ENCODE data around the gene C1orf174. TPM values are rescaled to one million over a fixed set of nuclear protein-coding genes. Genes with fewer than 3 reads are reported as not detected.

C1orf174 gene
- total RNA-seq, 1 donor from 2014 or later: 11.7 TPM

- Histone ChIP-seq H3K4me3 (no peak overlapping the region), H3K27ac (replicated peaks) (no peak overlapping the region), H3K27me3 (ENCODE audit: low read depth) (no peaks in the 10 kb centered on the region), H3K36me3 (peaks cover 54% of the 10 kb centered on the region), H3K9me3 (replicated peaks) (no peaks in the 10 kb centered on the region), H3K4me1 (peaks cover 18% of the 10 kb centered on the region)
- intact Hi-C loops (cut with micrococcal nuclease): no loop called here
- TF ChIP-seq, protein P1, sequence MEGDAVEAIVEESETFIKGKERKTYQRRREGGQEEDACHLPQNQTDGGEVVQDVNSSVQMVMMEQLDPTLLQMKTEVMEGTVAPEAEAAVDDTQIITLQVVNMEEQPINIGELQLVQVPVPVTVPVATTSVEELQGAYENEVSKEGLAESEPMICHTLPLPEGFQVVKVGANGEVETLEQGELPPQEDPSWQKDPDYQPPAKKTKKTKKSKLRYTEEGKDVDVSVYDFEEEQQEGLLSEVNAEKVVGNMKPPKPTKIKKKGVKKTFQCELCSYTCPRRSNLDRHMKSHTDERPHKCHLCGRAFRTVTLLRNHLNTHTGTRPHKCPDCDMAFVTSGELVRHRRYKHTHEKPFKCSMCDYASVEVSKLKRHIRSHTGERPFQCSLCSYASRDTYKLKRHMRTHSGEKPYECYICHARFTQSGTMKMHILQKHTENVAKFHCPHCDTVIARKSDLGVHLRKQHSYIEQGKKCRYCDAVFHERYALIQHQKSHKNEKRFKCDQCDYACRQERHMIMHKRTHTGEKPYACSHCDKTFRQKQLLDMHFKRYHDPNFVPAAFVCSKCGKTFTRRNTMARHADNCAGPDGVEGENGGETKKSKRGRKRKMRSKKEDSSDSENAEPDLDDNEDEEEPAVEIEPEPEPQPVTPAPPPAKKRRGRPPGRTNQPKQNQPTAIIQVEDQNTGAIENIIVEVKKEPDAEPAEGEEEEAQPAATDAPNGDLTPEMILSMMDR (IDR thresholded peaks at IDR 0.05; ENCODE audit: borderline replicate concordance): no peak
- DNase-seq: no peak
Measured at GRCh38 chr1:3851292-3851691, 48.8 kb downstream of the C1orf174 start.

- Histone ChIP-seq H3K36me3 (peaks cover 54% of the 10 kb centered on the region), H3K9me3 (replicated peaks) (no peaks in the 10 kb centered on the region), H3K4me1 (peaks cover 14% of the 10 kb centered on the region), H3K27me3 (ENCODE audit: low read depth) (no peaks in the 10 kb centered on the region), H3K4me3 (no peak overlapping the region), H3K27ac (replicated peaks) (no peak overlapping the region)
- no peak for DNase-seq
- TF ChIP-seq, protein P1 (IDR thresholded peaks at IDR 0.05; ENCODE audit: borderline replicate concordance): no peak
- intact Hi-C loops (cut with micrococcal nuclease): no loop called here
Measured at GRCh38 chr1:3850857-3851256, 49.2 kb downstream of the C1orf174 start.

GRCh38 chr1:3847081-3847480 is 53.0 kb downstream of the C1orf174 start:
- Histone ChIP-seq H3K27me3 (ENCODE audit: low read depth) (no peaks in the 10 kb centered on the region), H3K9me3 (replicated peaks) (no peaks in the 10 kb centered on the region), H3K4me3 (no peak overlapping the region), H3K27ac (replicated peaks) (no peak overlapping the region), H3K36me3 (peaks cover 78% of the 10 kb centered on the region), H3K4me1 (no peaks in the 10 kb centered on the region)
- TF ChIP-seq, protein P1 (IDR thresholded peaks at IDR 0.05; ENCODE audit: borderline replicate concordance): no peak
- no peak for DNase-seq
- intact Hi-C loops (cut with micrococcal nuclease): no loop called here

- Histone ChIP-seq H3K4me1 (no peaks in the 10 kb centered on the region), H3K27me3 (ENCODE audit: low read depth) (no peaks in the 10 kb centered on the region), H3K36me3 (peaks cover 77% of the 10 kb centered on the region), H3K9me3 (replicated peaks) (no peaks in the 10 kb centered on the region), H3K27ac (replicated peaks) (no peak overlapping the region), H3K4me3 (no peak overlapping the region)
- DNase-seq: no peak
- intact Hi-C loops (cut with micrococcal nuclease): no loop called here
- TF ChIP-seq, protein P1 (IDR thresholded peaks at IDR 0.05; ENCODE audit: borderline replicate concordance): no peak
Measured at GRCh38 chr1:3846541-3846940, 53.5 kb downstream of the C1orf174 start.

DNA sequence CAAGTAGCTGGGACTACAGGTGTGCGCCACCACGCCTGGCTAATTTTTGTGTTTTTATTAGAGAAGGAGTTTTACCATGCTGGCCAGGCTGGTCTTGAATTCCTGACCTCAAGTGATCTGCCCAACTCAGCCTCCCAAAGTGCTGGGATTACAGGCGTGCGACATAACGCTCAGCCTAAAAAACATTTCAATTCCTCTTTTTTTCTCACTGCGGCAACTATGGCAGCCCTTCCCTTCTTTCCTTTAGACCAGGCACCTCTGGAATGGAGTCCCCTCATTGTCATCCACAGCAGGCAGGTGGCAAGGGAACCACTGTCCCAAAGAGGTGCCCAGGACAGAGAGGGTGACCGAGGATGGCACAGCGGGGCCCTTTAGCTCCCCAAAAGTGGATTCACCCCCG is 57.2 kb downstream of the C1orf174 start:
- TF ChIP-seq, protein P1 (IDR thresholded peaks at IDR 0.05; ENCODE audit: borderline replicate concordance): no peak
- Histone ChIP-seq H3K9me3 (replicated peaks) (peaks cover under 1% of the 10 kb centered on the region), H3K4me1 (no peaks in the 10 kb centered on the region), H3K4me3 (no peak overlapping the region), H3K36me3 (peaks cover 81% of the 10 kb centered on the region), H3K27ac (replicated peaks) (no peak overlapping the region), H3K27me3 (ENCODE audit: low read depth) (no peaks in the 10 kb centered on the region)
- intact Hi-C loops (cut with micrococcal nuclease): no loop called here
- no peak for DNase-seq

GRCh38 chr1:3841491-3841890 is 58.6 kb downstream of the C1orf174 start:
- Histone ChIP-seq H3K27ac (replicated peaks) (no peak overlapping the region), H3K9me3 (replicated peaks) (peaks cover 11% of the 10 kb centered on the region), H3K27me3 (ENCODE audit: low read depth) (no peaks in the 10 kb centered on the region), H3K4me1 (no peaks in the 10 kb centered on the region), H3K36me3 (peaks cover 81% of the 10 kb centered on the region), H3K4me3 (no peak overlapping the region)
- no peak for DNase-seq
- intact Hi-C loops (cut with micrococcal nuclease): no loop called here
- TF ChIP-seq, protein P1 (IDR thresholded peaks at IDR 0.05; ENCODE audit: borderline replicate concordance): no peak
